ENCODE data around the gene TMEM178A.
"Not testable (repeated sequence)": the region's sequence is repeated elsewhere in the genome, so short reads cannot be mapped to it uniquely, and the experiment has no call there.

TMEM178A gene

DNA sequence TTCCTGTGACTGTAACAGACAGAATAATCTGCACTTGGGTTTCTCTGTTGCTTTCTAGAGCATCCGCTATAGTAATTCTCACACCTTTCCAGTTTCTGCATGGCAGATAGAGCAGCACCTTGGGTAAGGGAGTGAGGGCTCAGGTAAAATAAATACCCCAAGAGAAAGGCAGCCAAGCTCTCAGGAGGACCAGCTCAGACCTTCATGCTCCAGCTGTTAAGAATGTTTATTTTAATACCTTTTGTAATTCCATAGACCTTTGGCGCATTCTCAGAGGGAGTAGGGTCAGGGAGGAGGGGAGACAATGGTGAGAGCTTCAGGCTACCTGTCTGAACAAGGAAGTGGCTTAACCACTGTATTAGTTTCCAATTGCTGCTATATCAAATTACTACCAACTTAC is 16.2 kb upstream of the TMEM178A start:
- no peak for DNase-seq
- Mint-ChIP-seq H3K9me3 (peaks cover 15% of the 10 kb centered on the region), H3K4me1 (peaks cover 9% of the 10 kb centered on the region), H3K36me3 (ENCODE audit: low read depth) (peaks cover 5% of the 10 kb centered on the region), H3K27me3 (ENCODE audit: low read depth, poor library complexity) (no peaks in the 10 kb centered on the region), H3K27ac (no peak overlapping the region), H3K4me3 (no peak overlapping the region)
- TF ChIP-seq, protein P1, sequence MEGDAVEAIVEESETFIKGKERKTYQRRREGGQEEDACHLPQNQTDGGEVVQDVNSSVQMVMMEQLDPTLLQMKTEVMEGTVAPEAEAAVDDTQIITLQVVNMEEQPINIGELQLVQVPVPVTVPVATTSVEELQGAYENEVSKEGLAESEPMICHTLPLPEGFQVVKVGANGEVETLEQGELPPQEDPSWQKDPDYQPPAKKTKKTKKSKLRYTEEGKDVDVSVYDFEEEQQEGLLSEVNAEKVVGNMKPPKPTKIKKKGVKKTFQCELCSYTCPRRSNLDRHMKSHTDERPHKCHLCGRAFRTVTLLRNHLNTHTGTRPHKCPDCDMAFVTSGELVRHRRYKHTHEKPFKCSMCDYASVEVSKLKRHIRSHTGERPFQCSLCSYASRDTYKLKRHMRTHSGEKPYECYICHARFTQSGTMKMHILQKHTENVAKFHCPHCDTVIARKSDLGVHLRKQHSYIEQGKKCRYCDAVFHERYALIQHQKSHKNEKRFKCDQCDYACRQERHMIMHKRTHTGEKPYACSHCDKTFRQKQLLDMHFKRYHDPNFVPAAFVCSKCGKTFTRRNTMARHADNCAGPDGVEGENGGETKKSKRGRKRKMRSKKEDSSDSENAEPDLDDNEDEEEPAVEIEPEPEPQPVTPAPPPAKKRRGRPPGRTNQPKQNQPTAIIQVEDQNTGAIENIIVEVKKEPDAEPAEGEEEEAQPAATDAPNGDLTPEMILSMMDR (IDR thresholded peaks at IDR 0.05) = no peak

DNA sequence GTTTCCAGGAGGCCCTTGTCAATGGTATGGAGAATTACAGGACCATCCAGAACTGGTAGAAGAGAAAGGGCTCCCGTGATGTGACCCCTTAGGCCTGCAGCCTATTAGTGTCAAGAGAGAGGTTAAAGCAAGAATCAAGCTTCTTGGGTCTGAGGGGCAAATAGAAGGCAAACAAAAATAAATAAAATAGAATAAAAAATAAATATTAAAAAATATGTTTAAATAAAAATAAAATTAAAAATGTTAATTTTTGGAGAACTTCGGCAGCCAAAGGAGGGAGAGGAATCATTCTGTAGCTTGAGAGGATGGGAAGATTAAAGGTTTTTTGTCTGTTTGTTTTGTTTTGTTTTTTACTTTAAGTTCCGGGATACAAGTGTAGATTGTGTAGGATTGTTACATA is 15.2 kb upstream of the TMEM178A start:
- DNase-seq = no peak
- no peak overlapping the region for H3K27ac Mint-ChIP-seq

DNA sequence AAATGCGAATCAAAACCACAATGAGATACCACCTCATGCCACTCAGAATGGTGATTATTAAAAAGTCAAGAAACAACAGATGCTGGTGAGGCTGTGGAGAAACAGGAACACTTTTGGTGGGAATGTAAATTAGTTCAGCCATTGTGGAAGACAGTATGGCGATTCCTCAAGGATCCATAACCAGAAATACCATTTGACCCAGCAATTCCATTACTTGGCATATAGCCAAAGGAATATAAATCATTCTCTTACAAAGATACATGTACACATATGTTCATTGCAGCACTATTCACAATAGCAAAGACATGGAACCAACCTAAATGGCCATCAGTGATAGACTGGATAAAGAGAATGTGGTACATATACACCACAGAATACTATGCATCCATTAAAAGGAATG is 9.5 kb upstream of the TMEM178A start:
- not testable (repeated sequence) for H3K27me3 Mint-ChIP-seq (ENCODE audit: low read depth, poor library complexity); H3K4me3 Mint-ChIP-seq; H3K36me3 Mint-ChIP-seq (ENCODE audit: low read depth); H3K4me1 Mint-ChIP-seq; DNase-seq; H3K27ac Mint-ChIP-seq
- H3K9me3 Mint-ChIP-seq = peaks cover 27% of the 10 kb centered on the region

More for the DNA sequence above, 15.2 kb upstream of the TMEM178A start:
- H3K36me3 Mint-ChIP-seq (ENCODE audit: low read depth) = peaks cover 5% of the 10 kb centered on the region
- TF ChIP-seq, protein P1 (IDR thresholded peaks at IDR 0.05) = no peak
- H3K4me1 Mint-ChIP-seq = peaks cover 9% of the 10 kb centered on the region
- H3K27me3 Mint-ChIP-seq (ENCODE audit: low read depth, poor library complexity) = no peaks in the 10 kb centered on the region
- peaks cover 24% of the 10 kb centered on the region for H3K9me3 Mint-ChIP-seq
- no peak overlapping the region for H3K4me3 Mint-ChIP-seq

DNA sequence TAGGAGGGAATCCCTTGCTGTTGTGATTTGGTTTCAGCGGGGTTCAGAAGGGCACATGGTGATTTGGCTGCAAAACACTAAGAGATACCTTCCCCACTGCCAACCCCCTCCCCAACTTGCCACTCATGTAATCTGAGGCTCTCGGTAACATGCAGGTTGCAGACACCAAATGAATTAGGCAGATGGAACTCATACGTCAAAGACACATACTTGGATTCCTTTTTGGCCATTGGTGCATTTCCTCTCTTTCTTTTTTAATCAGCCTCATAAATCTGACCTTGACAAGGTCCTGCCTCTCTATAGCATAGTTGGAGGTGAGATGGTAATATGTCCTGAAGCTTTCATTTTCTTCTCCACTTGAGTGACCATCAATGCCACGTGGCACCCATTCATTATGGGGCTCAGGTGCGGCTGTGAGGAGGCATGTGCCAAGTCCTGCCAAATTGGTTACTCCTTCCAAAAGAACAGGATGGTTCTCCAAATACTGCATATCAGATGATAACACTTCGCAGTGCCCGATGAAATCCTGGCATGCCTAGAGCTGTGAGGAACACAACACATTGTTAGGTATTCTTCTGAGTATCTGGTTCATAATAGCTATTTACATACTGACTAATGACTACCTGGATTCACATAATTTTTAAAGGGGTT is 8.3 kb upstream of the TMEM178A start:
- Mint-ChIP-seq H3K4me3 (no peak overlapping the region), H3K27me3 (ENCODE audit: low read depth, poor library complexity) (peaks cover 3% of the 10 kb centered on the region)

DNA sequence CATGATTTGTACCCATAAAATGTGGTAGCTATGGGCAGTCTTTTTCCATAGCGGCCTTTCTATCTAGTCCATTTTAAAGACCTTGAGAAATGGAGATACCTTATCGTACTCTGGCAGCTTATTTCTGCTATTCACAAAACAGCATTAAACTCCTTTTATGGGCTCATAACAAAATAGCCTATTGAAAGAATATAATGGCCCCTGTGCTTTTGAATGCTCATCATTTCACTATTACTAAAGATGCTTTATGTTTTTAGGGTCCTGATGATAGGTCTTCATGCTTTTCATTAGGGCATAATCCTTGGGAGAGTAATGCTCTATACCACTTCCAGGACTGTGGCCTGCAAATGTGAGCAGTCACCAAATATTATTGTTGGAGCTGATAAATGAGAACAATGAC is 7.3 kb upstream of the TMEM178A start:
- peaks cover 3% of the 10 kb centered on the region for H3K27me3 Mint-ChIP-seq (ENCODE audit: low read depth, poor library complexity)
- TF ChIP-seq, protein P1 (IDR thresholded peaks at IDR 0.05) = no peak
- H3K36me3 Mint-ChIP-seq (ENCODE audit: low read depth) = peaks cover 5% of the 10 kb centered on the region
- peaks cover 21% of the 10 kb centered on the region for H3K9me3 Mint-ChIP-seq
- no peak for DNase-seq
- no peak overlapping the region for H3K27ac Mint-ChIP-seq
- H3K4me3 Mint-ChIP-seq = no peak overlapping the region
- peaks cover 9% of the 10 kb centered on the region for H3K4me1 Mint-ChIP-seq

More for the DNA sequence above, 8.3 kb upstream of the TMEM178A start:
- Mint-ChIP-seq H3K4me1 (peaks cover 9% of the 10 kb centered on the region), H3K36me3 (ENCODE audit: low read depth) (peaks cover 5% of the 10 kb centered on the region), H3K9me3 (peaks cover 27% of the 10 kb centered on the region), H3K27ac (no peak overlapping the region)
- DNase-seq = no peak
- TF ChIP-seq, protein P1 (IDR thresholded peaks at IDR 0.05) = no peak

DNA sequence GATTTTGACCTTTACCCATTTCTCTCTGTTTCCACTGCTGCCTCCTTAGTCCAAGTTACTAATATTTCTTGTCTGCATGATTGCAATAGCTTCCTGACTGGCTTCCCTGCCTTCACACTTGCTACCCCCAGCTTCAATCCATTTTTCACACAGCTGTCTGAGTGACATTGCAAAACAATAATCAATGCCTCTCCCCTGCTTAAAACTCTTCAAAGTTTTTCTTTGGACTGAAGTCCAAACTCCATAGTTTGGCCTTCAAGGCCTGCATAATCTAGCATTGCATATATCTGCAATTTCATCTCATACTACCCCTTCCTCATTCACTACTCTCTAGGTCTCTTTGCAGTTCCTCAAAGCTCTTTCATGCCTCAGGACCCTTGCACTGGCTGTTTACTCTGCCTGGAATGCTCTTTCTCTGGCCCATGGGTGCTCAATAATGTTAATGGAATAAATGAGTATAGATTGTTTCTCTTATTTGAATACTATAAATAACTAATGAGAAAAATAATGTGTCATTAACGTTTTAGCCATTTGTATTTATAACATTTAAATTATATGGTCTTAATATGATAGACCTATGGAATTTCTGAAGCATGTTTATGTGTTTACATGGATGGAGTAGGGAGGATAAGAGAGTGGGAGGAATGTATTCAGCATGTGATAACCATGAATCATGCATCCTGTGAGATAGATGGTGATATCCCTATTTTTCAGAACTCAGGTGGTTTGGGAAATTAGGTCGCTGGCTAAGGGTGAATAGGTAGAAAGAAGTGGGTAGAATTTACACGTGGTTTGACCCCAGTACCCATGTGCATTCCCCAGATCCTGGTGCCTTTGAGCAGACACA is 5.7 kb upstream of the TMEM178A start:
- TF ChIP-seq, protein P1 (IDR thresholded peaks at IDR 0.05) = no peak
- Mint-ChIP-seq H3K4me3 (no peak overlapping the region), H3K9me3 (peaks cover 8% of the 10 kb centered on the region), H3K36me3 (ENCODE audit: low read depth) (no peaks in the 10 kb centered on the region), H3K27ac (no peak overlapping the region), H3K4me1 (peaks cover 14% of the 10 kb centered on the region), H3K27me3 (ENCODE audit: low read depth, poor library complexity) (peaks cover 5% of the 10 kb centered on the region)
- DNase-seq = no peak

Data from nephron progenitor cell (in vitro differentiated cells).